Activated CD8-positive, alpha-beta memory T cell treated with anti-CD3 and anti-CD28 coated beads, Interleukin-2, amount 10 ng/mL, durations not matched to agents 7 days and 5 days (primary cell): ENCODE results near the gene GUCY2C. TPM values are rescaled to one million over a fixed set of nuclear protein-coding genes. Genes with fewer than 3 reads are reported as not detected.

Source experiments
- ATAC-seq: fragments of 150-1000 bp; cut with Tn5 transposase; one replicate; pipeline ENCODE4 v1.10.0; 2021; ENCODE audit warnings: moderate library complexity
- CTCF ChIA-PET: fragments of 350-600 bp; sonication (Branson Sonifier 250); formaldehyde crosslinking; loops from one replicate; lab custom pipeline; 2021; ENCODE audit warnings: antibody characterized with exemption; lab: Charles Lee
- DNase-seq: peaks from one replicate; pipeline ENCODE4 v3.0.0-alpha.2; 2020
- H3K27ac Mint-ChIP-seq: one replicate; pipeline ENCODE4 v1.8.0; 2021; ENCODE audit warnings: mild to moderate bottlenecking, mixed read lengths
- H3K27me3 Mint-ChIP-seq: one replicate; pipeline ENCODE4 v1.8.0; 2021; ENCODE audit warnings: mixed read lengths
- H3K36me3 Mint-ChIP-seq: one replicate; pipeline ENCODE4 v1.8.0; 2021; ENCODE audit warnings: mild to moderate bottlenecking, mixed read lengths
- H3K4me1 Mint-ChIP-seq: one replicate; pipeline ENCODE4 v1.8.0; 2021; ENCODE audit warnings: mixed read lengths
- H3K4me3 Mint-ChIP-seq: one replicate; pipeline ENCODE4 v1.8.0; 2021; ENCODE audit warnings: mild to moderate bottlenecking, moderate library complexity, mixed read lengths
- H3K9me3 Mint-ChIP-seq: one replicate; pipeline ENCODE4 v1.8.0; 2022; ENCODE audit warnings: low read depth, mixed read lengths
- total RNA-seq, 2 experiments: library from RNA; stranded (reverse); gene quantifications; one replicate each; pipeline ENCODE4 v1.2.3, GENCODE V29; 2021

Gene GUCY2C
- total RNA-seq, 2 experiments from 2014 or later, result not detected

GRCh38 chr12:14570231-14570630, 126.2 kb downstream of the GUCY2C start:
- Mint-ChIP-seq H3K27ac (no peak overlapping the region), H3K27me3 (peaks cover 43% of the 10 kb centered on the region), H3K4me3 (no peak overlapping the region), H3K36me3 (no peaks in the 10 kb centered on the region), H3K9me3 (no peaks in the 10 kb centered on the region), H3K4me1 (peaks cover 6% of the 10 kb centered on the region)
- ATAC-seq (no peak), DNase-seq (no peak)
- CTCF ChIA-PET, result interaction anchor here (1.3 kb wide), 1 partner anchor 154 kb away, joined by 3 read pairs; no protein-coding TSS in a partner anchor

GRCh38 chr12:14567351-14568162, 128.8 kb downstream of the GUCY2C start, which contains the start of gene PLBD1:
Gene PLBD1 (minus strand): TSS chr12:14567883. CDS start chr12:14567696, 187 bp downstream.
- Mint-ChIP-seq H3K4me3 (no peak within 1 kb of the TSS), H3K36me3 (no peaks in the 10 kb centered on the region), H3K9me3 (no peaks in the 10 kb centered on the region), H3K27me3 (peaks cover 47% of the 10 kb centered on the region), H3K4me1 (peaks cover 6% of the 10 kb centered on the region), H3K27ac (no peak within 1 kb of the TSS)
- CTCF ChIA-PET, result no interaction called here
- ATAC-seq (peak; percentile 57), DNase-seq (no peak)

GRCh38 chr12:14564336-14564959, 132.0 kb downstream of the GUCY2C start:
- Mint-ChIP-seq H3K36me3 (no peaks in the 10 kb centered on the region), H3K4me3 (no peak overlapping the region), H3K27ac (no peak overlapping the region), H3K9me3 (no peaks in the 10 kb centered on the region), H3K27me3 (peaks cover 34% of the 10 kb centered on the region), H3K4me1 (peaks cover 12% of the 10 kb centered on the region)
- no peak for DNase-seq
- CTCF ChIA-PET, result no interaction called here
- ATAC-seq, result no peak

- ATAC-seq, result no peak
- DNase-seq, result no peak
- Mint-ChIP-seq H3K36me3 (no peaks in the 10 kb centered on the region), H3K27ac (no peak overlapping the region), H3K4me3 (no peak overlapping the region), H3K27me3 (peaks cover 26% of the 10 kb centered on the region), H3K4me1 (peaks cover 9% of the 10 kb centered on the region), H3K9me3 (no peaks in the 10 kb centered on the region)
- CTCF ChIA-PET, result no interaction called here
Observed at GRCh38 chr12:14563046-14563445, 133.4 kb downstream of the GUCY2C start.

Other genes with a start within 250 kb of the GUCY2C start
- gene PLBD1, start 128.7 kb downstream of the GUCY2C start, total RNA-seq, result not detected
- 100 to 1,000 TPM; 102 to 116 TPM for gene WBP11, start 106.9 kb upstream of the GUCY2C start, total RNA-seq
- gene C12orf60, start 107.1 kb upstream of the GUCY2C start, total RNA-seq, result 1 to 10 TPM; 1.6 to 1.9 TPM
- gene SMCO3, start 117.6 kb upstream of the GUCY2C start, total RNA-seq, result not detected
- not detected for gene ART4, start 146.9 kb upstream of the GUCY2C start, total RNA-seq
- gene MGP, start 189.3 kb upstream of the GUCY2C start, total RNA-seq, result not detected
- gene ERP27, start 241.9 kb upstream of the GUCY2C start, total RNA-seq, result 1 to 10 TPM; 5.4 to 7.7 TPM